Tibial nerve (tissue), 4 donors: ENCODE measurements around the gene PLCG2. TPM values are rescaled to one million over a fixed set of nuclear protein-coding genes. Genes with fewer than 3 reads are reported as not detected.

ENCODE experiments used
- DNase-seq, 2 donors: peaks; one replicate each; pipeline ENCODE4 v3.0.0-alpha.2; 2019; ENCODE audit warnings: low spot score in 2 of 2
- H3K27ac ChIP-seq, 4 donors: fragments of 200-600 bp; sonication (generic) in 3 of 4; one replicate each; pipeline ENCODE4 v1.5.1; 2017 to 2019; ENCODE audit warnings: mild to moderate bottlenecking in 1 of 4
- H3K27me3 ChIP-seq, 2 donors: fragments of 200-600 bp; sonication (generic) in 1 of 2; one replicate each; pipeline versions ENCODE4 v1.5.1 to v1.6.0; 2017 to 2019
- H3K36me3 ChIP-seq, 3 donors: fragments of 200-600 bp; sonication (generic); one replicate each; pipeline ENCODE4 v1.5.1; 2018 to 2019
- H3K4me1 ChIP-seq, 4 donors: fragments of 200-600 bp; sonication (generic) in 3 of 4; one replicate each; pipeline ENCODE4 v1.5.1; 2017 to 2019
- H3K4me3 ChIP-seq, 4 donors: fragments of 200-600 bp; sonication (generic) in 3 of 4; one replicate each; pipeline ENCODE4 v1.5.1; 2017 to 2019; ENCODE audit warnings: mild to moderate bottlenecking in 1 of 4, moderate library complexity in 1 of 4
- H3K9me3 ChIP-seq, 4 donors: fragments of 200-600 bp; sonication (generic) in 3 of 4; one replicate each; pipeline ENCODE4 v1.5.1; 2017 to 2019
- EP300 ChIP-seq, 2 donors: sonication (generic); formaldehyde crosslinking; IDR thresholded peaks; one replicate each; pipeline ENCODE4 v1.6.1; 2017; ENCODE audit warnings: antibody characterized with exemption in 2 of 2, mild to moderate bottlenecking in 1 of 2
- POLR2A ChIP-seq, 2 donors: fragments of 450-650 bp; IDR thresholded peaks; one replicate each; pipeline ENCODE4 v1.6.1; 2017; ENCODE audit warnings: antibody characterized with exemption in 2 of 2, mild to moderate bottlenecking in 2 of 2, moderate library complexity in 2 of 2
- WGBS, 2 donors: methylation state at CpG; one replicate each; pipeline ENCODE4 v1.1.5; 2018; 5-methylcytosine and 5-hydroxymethylcytosine counted together
- total RNA-seq, 4 donors: library from RNA; depleted of rRNA; stranded (reverse); fragments of >200 nt; gene quantifications; one replicate each; pipeline ENCODE4 v1.1.0, GENCODE V29; 2016
- TF ChIP-seq, protein P1 (sequence below), 5 experiments: fragments of 200-600 bp in 3 of 5; fragments of 450-650 bp in 2 of 5; sonication (generic) in 3 of 5; IDR thresholded peaks; one replicate each; pipeline ENCODE4 v1.5.1; 2016 to 2019; ENCODE audit warnings: antibody characterized with exemption in 5 of 5, mild to moderate bottlenecking in 3 of 5, moderate library complexity in 2 of 5

PLCG2 gene
- total RNA-seq, 4 donors from 2014 or later, result 13.0 to 28.5 (median 18.9) TPM

DNA sequence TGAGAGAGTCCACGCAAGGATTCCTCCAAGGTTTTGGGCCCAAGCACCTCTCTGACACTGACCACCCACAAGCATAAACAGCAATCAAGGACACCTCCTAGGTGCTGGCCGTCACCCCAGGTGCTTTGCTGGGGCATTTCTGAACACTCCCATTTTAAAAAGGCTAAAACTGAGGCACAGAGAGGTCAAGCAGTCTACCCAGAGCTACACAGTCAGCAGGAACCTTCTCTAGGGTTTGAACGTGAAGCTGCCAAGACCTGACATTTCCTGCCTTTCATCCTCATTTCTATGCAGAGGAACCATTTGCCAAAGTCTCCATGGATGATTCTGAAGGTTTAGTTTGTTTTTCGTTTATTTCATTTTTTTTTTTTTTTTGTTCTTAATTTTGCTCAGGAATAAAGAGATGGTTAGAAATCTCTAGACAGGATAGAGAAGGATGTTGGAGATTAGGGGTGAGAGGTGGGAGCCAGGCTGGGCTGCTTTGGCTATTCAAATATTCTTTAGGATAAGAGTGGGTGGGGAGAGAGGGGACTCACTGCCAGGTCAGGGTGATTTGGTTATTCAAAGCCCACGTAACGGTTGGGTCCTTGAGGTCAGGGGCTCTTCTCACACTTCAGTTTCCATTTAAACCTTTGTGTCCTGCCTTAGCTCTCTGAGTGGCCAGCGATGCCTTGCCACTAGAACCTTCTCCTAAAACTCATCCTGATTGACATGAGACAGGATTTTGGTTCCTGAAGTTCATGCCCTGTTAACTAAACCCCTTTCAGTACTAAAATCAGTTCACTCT, 6.2 kb downstream of the PLCG2 start:
- DNase-seq, result no peak
- peaks cover 0 to 4% (median 0%) of the 10 kb centered on the region in 4 donors for H3K4me1 ChIP-seq
- no peaks in the 10 kb centered on the region for H3K9me3 ChIP-seq
- TF ChIP-seq EP300 (IDR thresholded peaks at IDR 0.05), result no peak
- TF ChIP-seq, protein P1, sequence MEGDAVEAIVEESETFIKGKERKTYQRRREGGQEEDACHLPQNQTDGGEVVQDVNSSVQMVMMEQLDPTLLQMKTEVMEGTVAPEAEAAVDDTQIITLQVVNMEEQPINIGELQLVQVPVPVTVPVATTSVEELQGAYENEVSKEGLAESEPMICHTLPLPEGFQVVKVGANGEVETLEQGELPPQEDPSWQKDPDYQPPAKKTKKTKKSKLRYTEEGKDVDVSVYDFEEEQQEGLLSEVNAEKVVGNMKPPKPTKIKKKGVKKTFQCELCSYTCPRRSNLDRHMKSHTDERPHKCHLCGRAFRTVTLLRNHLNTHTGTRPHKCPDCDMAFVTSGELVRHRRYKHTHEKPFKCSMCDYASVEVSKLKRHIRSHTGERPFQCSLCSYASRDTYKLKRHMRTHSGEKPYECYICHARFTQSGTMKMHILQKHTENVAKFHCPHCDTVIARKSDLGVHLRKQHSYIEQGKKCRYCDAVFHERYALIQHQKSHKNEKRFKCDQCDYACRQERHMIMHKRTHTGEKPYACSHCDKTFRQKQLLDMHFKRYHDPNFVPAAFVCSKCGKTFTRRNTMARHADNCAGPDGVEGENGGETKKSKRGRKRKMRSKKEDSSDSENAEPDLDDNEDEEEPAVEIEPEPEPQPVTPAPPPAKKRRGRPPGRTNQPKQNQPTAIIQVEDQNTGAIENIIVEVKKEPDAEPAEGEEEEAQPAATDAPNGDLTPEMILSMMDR (IDR thresholded peaks at IDR 0.05), result no peak
- TF ChIP-seq POLR2A (IDR thresholded peaks at IDR 0.05), result no peak
- H3K27ac ChIP-seq, result no peak overlapping the region
- H3K4me3 ChIP-seq, result no peak overlapping the region
- 59 to 64% methylated on average over 7 of the region's 7 CpGs for WGBS, 2 donors
- H3K36me3 ChIP-seq, result no peaks in the 10 kb centered on the region
- no peaks in the 10 kb centered on the region for H3K27me3 ChIP-seq

DNA sequence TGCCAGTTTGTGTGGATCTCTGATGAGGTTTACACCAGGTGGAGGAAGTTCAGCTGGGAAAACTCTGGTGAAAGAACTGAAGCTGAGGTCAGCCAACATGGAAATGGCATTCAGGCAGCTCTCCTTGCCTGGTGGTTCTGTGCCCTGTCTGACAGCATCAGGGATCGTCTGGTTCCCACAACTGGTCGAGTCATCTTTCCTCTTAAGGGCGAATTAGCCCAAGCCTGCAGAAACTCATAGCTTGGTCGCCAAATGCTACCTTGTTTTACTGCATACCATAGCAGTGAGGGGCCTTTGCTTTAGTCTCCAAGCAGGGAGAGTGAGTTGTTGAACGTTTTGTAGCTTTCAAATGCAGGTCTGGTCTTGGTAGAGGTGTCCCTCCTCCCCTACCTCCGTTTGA, 7.2 kb downstream of the PLCG2 start:
- Histone ChIP-seq H3K27ac (no peak overlapping the region), H3K4me1 (peaks cover 0 to 4% (median 0%) of the 10 kb centered on the region in 4 donors), H3K27me3 (no peaks in the 10 kb centered on the region), H3K36me3 (no peaks in the 10 kb centered on the region), H3K9me3 (no peaks in the 10 kb centered on the region), H3K4me3 (no peak overlapping the region)
- 51 to 53% methylated on average over 6 of the region's 6 CpGs for WGBS, 2 donors
- DNase-seq, result no peak
- TF ChIP-seq, protein P1 (IDR thresholded peaks at IDR 0.05), result no peak
- TF ChIP-seq POLR2A (IDR thresholded peaks at IDR 0.05) (no peak), EP300 (IDR thresholded peaks at IDR 0.05) (no peak)

DNA sequence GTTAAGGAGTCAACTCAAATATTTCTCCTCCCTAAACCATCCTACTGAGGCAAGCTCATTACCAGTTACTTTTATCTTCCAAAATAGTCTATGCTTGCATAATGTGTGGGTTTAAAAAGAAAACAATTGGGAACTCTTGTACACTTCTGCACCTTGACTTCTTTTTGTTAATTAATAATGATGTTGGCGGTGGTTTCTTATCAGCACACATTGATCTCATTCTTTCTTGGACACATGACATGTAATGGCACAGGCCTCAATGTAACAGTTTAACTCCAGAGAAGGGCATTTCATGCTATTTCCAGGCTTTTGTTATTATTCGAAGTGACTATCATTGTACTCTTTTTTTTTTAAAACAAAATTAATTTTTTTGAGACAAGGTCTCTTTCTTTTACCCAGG, 7.8 kb downstream of the PLCG2 start:
- H3K36me3 ChIP-seq, result no peaks in the 10 kb centered on the region
- no peak for DNase-seq
- TF ChIP-seq, protein P1 (IDR thresholded peaks at IDR 0.05), result no peak
- no peak for TF ChIP-seq POLR2A (IDR thresholded peaks at IDR 0.05)
- TF ChIP-seq EP300 (IDR thresholded peaks at IDR 0.05), result no peak
- peaks cover 0 to 4% (median 0%) of the 10 kb centered on the region in 4 donors for H3K4me1 ChIP-seq
- no peaks in the 10 kb centered on the region for H3K9me3 ChIP-seq
- 79 to 83% methylated on average over 2 of the region's 2 CpGs for WGBS, 2 donors
- no peak overlapping the region for H3K27ac ChIP-seq
- H3K27me3 ChIP-seq, result no peaks in the 10 kb centered on the region
- no peak overlapping the region for H3K4me3 ChIP-seq

DNA sequence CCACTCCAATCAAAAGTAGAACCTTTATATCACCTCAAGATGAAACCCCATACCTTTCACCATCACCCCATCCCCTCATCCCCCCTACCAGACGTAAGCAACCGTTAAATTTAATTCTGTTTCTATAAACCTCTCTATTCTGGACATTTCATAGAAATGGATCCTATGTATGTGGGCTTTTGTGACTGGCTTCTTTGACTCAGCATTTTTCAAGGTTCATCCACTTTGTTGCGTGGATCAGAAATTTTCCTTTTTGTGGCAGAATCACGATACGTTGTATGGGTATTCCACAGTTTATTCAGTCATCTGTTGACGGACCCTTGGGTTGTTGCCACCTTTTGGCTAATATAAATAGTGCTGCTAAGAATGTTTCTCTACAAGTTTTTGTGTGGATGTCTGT, 8.6 kb downstream of the PLCG2 start:
- no peaks in the 10 kb centered on the region for H3K36me3 ChIP-seq
- H3K27me3 ChIP-seq, result no peaks in the 10 kb centered on the region
- DNase-seq, result no peak
- H3K9me3 ChIP-seq, result no peaks in the 10 kb centered on the region
- no peak overlapping the region for H3K4me3 ChIP-seq
- TF ChIP-seq, protein P1 (IDR thresholded peaks at IDR 0.05), result no peak
- TF ChIP-seq POLR2A (IDR thresholded peaks at IDR 0.05), result no peak
- TF ChIP-seq EP300 (IDR thresholded peaks at IDR 0.05), result no peak
- H3K4me1 ChIP-seq, result peaks cover 0 to 4% (median 0%) of the 10 kb centered on the region in 4 donors
- H3K27ac ChIP-seq, result no peak overlapping the region
- 70 to 81% methylated on average over 6 of the region's 6 CpGs for WGBS, 2 donors

DNA sequence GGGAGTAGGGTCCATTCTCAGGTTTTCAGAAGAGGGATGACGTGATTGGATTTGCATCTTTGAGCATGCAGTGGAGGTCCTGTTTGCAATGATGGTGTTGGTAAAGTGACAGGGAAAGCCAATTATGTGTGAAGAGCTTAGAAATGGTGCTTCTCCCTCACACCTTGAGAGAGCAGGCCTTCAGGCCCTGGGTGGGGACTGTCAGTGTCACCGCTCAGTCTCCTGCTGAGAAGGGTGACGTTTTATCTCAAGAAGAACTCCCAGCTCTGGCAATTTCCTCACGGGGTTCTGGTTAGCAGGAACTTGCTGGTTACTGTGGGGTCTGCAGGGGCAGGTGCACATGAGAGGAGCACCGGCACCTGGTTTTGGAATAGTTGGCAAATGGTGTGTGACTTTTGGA, 11.2 kb downstream of the PLCG2 start:
- no peaks in the 10 kb centered on the region for H3K27me3 ChIP-seq
- TF ChIP-seq POLR2A (IDR thresholded peaks at IDR 0.05) (no peak), EP300 (IDR thresholded peaks at IDR 0.05) (no peak)
- TF ChIP-seq, protein P1 (IDR thresholded peaks at IDR 0.05), result no peak
- WGBS, 2 donors, result 67 to 72% methylated on average over 5 of the region's 5 CpGs
- no peak overlapping the region for H3K27ac ChIP-seq
- H3K36me3 ChIP-seq, result no peaks in the 10 kb centered on the region
- no peaks in the 10 kb centered on the region for H3K4me1 ChIP-seq
- DNase-seq, result no peak
- no peak overlapping the region for H3K4me3 ChIP-seq
- no peaks in the 10 kb centered on the region for H3K9me3 ChIP-seq
